ENCODE data around the gene HPDL.
"Not testable (repeated sequence)": the region's sequence is repeated elsewhere in the genome, so short reads cannot be mapped to it uniquely, and the experiment has no call there.

HPDL gene

DNA sequence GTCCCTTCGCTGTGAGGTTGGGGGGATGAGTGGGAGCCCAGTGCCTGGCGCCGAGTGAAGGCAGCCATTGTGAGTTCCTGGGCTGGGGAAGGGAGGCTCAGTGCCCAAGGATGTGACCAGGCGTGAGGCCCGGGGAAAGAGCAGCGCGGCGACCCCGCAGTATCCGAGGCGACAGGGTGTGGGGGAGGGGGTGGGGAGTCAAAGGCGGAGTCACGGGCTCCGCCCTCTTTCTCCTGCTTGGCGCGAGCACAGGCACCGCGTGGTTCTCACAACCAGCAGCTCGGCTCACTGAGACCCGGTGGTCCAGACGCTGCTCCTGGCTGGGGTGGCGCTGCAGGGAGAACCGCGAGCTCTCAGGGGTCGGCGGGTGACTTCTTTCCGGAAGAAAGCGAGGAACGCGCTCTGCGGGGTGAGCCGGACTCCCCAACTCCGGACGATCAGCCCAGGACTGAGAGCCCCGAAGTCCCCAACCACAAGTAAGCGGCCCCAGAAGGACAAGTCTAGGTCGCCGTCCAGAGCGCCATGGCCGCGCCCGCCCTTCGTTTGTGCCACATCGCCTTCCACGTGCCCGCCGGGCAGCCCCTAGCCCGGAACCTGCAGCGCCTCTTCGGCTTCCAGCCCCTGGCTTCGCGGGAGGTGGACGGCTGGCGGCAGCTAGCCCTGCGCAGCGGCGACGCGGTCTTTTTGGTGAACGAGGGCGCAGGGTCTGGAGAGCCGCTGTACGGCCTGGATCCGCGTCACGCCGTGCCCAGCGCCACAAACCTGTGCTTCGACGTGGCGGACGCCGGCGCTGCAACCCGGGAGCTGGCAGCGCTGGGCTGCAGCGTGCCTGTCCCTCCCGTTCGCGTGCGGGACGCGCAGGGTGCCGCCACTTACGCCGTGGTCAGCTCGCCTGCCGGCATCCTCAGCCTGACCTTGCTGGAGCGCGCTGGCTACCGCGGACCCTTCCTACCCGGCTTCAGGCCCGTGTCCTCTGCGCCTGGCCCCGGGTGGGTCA lies at the start of gene HPDL:
Gene HPDL (plus strand): TSS at position 269 of the 997 bp plus-strand sequence. CDS start 254 bp downstream, at position 523.
- DNase-seq: peak; percentile 91

DNA sequence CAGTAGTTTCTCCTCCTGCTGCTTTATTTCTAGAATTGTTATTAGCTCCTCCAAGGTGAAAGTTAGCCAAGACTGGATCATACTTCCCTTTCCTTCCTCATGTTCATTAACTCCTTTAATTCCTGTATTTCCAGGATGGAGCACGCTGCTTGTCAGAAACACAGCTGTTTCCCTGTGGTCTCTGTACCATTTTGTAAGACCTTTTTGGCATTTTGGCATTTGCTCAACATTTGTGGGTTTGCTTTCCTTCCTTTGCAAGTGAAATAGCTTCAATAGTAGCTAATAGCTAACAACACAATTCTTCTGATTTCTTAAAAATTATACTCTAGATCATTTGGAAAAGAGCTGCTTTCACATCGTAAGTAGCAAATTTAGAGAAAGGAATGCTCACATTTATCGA lies 44.3 kb upstream of the HPDL start:
- no peak for DNase-seq

DNA sequence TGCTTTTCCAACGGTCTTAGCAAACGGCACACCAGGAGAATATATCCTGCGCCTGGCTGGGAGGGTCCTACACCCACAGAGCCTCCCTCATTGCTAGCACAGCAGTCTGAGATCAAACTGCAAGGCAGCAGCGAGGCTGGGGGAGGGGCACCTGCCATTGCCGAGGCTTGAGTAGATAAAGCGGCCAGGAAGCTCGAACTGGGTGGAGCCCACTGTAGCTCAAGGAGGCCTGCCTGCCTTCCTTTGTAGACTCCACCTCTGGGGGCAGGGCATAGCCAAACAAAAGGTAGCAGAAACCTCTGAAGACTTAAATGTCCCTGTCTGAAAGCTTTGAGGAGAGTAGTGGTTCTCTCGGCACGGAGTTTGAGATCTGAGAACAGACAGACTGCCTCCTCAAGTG lies 41.8 kb upstream of the HPDL start:
- not testable (repeated sequence) for DNase-seq

DNA sequence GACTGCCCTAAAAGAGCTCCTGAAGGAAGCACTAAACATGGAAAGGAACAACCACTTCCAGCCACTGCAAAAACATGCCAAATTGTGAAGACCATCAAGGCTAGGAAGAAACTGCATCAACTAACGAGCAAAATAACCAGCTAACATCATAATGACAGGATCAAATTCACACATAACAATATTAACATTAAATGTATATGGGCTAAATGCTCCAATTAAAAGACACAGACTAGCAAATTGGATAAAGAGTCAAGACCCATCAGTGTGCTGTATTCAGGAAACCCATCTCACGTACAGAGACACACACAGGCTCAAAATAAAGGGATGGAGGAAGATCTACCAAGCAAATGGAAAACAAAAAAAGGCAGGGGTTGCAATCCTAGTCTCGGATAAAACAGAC lies 40.2 kb upstream of the HPDL start:
- DNase-seq: not testable (repeated sequence)

DNA sequence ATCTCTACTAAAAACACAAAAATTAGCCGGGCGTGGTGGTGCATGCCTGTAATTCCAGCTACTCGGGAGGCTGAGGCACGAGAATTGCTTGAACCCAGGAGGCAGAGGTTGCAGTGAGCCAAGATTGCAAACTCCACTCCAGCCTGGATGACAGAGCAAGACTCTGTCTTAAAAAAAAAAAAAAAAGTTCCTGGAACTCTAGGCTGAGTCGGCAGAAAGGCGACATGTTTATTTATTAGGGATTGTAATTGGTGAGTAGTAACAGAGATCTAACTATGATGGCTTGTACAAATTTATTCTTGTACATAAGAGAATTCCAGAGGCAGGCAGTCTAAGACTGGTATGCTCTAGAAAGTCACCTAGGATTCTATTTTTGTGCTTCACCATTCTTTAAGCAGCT lies 35.7 kb upstream of the HPDL start:
- not testable (repeated sequence) for DNase-seq

DNA sequence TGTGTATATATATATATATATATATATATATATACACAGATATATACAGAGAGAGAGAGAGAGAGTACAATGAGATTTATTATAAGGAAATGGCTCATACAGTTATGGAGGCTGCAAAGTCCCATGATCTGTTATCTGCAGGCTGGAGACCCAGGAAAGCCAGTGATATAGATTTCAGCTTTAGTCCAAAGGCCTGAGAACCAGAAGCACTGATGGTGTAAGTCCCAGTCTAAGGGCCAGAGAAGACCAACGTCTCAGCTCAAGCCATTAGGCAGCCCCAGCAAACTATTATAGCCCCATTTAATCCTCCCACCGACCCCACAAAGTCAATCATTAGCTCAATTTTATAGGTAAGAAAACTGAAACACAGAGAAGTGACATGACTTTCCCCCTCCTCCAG lies 35.0 kb upstream of the HPDL start:
- DNase-seq: no peak

DNA sequence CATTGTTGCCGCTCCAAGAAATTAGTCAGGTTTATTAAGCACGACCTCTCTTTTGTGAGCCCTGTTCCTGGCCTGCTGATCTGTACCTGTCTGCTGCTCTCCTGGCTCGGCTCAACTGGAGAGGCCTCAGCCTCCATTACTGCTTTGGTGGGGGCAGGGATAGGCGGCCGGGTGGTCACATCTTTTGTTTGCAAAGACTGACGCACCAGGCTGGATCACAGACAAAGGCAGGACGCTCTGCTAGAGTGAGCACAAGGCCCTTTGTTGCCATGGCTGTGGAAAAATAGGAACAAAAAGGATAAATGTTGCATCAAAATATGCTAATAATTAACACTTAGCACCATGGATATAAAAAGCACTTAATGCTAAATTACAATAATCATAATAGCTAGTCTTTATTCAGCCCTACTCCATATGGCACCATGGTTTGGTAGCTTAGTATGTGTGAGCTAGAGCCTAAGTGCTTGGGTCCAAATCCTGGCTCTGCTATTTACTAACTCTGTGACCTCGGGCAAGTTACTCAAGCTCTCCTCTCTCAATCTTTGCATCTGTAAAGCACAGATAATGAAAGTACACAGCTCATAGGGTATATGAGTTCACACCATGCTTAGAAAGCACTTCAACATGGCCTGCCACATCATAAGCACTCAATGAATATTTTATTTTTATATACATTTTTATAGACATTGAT lies 28.9 kb upstream of the HPDL start:
- DNase-seq: no peak

DNA sequence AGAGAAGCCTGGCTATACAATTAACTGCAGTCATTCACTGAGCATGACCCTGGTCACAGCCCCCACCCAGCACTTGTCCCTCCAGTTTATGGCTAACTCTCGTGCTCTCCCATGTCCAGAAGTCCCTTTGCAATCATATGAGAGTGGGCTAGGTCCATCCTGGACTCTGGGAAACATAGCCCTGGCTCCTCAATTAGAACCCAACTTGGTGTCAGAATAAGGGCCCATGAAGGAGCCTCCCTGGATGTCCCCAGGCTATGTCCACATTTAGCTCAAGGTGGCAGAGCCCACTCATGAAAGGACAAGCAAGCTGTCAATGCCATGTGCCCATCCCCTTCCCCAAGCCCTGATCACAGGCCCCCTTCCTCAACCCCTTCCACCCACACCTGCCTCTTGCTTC lies 27.4 kb upstream of the HPDL start:
- DNase-seq: no peak

DNA sequence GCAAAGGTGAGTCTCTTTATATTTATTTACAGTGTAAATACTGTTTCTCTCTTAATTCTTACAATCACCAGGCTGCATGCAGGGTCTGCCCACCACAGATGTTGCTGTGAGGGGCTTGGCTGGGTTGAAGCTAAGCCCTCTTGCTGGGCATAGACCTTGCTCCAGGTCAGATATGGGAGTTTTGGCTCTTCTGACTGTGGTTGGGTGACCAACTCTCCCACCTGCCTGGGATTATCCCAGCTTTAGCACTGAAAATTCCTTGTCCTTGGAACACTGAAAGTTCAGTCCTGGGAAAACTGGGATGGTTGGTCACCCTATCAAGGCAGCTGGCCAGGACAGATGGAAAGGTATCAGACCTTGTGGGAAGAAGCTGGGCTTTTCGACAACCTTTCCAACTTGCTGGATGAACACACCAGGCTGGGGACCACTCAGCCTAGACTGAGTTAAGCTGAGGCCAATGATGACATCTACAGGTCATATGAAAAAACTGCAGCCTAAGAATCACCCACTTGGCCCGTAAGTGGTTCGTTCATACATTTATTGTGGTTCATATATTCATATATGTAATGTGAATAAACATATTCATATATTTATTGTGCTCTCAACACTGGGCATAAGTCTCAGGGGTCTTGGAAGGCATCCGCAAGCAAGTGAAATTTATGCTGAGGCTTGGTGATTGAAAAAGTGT lies 26.6 kb upstream of the HPDL start:
- peak; percentile 65 for DNase-seq

DNA sequence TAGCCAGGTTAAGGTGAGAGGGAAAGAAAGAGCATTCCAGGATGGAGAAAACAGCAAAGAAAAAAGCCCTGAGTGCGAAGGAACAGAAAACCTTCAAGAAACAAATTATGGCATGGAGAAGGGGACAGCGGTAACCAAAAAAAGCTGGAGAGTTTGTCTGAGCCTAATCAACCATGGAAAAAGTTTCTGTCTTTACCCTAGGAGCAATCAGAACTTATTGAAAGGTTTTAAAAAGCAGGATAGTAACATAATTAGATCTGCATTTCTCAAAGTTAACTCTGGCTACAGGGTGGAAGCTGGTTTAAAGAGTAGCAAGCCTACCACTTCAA lies 26.1 kb upstream of the HPDL start:
- no peak for DNase-seq

DNA sequence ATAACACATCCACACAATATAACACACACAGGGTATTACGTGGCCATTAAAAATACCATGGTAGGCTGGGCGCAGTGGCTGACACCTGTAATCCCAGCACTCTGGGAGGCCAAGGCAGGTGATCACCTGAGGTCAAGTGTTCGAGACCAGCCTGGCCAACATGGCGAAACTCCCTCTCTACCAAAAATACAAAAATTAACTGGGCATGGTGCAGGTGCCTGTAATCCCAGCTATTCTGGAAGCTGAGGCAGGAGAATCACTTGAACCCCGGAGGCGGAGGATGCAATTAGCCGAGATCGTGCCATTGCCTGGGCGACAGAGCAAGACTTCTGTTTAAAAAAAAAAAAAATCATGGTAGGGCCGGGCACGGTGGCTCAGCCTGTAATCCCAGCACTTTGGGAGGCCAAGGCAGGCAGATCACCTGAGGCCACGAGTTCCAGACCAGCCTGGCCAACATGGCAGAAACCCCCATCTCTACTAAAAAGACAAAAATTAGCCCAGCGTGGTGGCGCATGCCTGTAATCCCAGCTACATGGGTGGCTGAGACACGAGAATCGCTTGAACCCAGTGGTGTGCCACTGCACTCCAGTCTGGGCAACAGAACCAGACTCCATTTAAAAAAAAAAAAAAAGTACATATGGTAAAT lies 24.1 kb upstream of the HPDL start:
- DNase-seq: no peak

DNA sequence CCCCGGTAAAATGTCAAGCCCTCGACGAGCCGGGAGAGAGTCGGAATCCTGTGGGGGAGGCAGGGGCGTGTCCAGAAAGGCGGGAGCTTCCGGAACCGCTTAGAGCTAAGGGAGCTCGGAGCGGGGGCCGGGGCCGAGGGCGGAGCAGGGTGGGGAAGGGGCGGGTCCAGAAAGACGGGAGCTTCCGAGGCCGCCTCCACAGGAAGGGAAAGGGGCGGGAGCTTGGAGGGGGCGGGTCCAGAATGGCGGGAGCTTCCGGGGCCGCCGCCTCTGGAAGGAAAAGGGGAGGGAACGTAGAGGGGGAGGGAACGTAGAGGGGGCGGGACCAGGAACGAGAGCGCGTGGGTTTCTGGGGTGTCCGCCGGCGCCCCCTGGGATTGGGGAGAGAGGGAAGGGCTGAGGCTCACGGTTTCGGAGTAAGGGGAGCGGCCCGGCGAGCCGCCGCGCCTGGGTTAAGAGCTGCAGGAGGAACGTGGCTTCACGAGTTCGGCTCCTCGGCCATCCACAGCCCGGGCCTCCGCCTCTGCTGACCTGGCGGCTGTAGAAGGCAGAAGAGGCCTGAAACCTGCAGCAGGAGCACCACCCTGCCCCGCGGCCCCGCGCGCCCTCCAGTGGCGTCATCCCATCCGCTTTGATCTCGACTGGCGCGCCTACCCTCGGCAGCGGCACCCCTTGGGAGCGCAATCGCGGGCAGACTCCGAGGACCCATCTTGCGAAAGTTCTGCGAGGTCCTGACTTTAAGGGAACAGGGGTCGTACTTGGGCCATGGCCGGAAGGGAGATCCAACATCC lies 23.0 kb upstream of the HPDL start:
- peak; percentile 98 for DNase-seq

DNA sequence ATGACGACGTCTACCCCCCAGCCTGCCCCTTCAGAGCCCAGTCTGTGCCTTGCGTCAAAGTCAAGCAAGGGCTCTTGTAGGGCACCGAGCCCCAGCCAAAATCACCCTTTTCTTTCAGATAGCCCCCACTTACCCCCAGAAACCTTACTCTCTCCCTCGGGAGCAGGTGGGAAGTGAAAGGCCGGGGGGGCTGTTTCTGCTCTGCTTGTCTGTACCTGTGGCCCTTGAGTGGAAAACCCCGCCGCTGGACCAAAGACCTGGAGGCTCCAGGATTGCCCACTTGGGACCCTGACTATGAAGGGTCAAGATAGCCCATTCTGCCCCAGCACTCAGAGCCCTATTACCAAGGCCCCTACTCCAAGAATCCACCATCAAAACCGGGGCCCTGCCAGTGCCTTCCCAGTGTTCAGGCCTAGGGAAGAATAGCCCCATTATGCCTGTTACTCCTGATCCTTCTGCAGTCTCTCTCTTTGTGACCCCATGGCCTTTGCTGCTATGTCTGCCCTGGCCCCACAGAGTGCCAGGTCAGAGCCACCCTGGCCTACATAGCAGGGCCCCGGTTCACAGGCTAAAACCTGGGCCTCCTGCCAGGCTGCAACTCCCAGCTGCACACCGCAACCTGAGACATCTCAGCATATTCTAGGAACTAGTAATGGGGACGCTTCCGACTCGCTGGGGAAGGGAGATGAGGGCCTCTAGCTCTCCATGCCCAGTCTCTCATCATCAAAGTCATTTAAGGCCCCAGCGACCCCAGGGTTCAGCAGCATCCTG lies 22.2 kb upstream of the HPDL start:
- peak; percentile 61 for DNase-seq

DNA sequence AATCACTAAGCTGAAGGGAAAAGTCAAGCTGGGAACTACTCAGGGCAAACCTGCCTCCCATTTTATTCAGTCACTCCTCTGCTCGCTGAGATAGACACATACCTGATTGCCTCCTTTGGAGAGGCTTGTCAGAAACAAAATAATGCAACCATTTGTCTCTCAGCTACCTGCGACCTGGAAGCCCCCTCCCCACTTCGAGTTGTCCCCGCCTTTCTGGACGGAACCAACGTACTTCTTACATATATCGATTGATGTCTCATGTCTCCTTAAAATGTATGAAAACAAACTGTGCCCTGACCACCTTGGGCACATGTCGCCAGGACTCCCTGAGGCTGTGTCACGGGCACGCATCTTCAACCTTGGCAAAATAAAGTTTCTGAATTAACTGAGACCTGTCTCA lies 21.5 kb upstream of the HPDL start:
- no peak for DNase-seq

DNA sequence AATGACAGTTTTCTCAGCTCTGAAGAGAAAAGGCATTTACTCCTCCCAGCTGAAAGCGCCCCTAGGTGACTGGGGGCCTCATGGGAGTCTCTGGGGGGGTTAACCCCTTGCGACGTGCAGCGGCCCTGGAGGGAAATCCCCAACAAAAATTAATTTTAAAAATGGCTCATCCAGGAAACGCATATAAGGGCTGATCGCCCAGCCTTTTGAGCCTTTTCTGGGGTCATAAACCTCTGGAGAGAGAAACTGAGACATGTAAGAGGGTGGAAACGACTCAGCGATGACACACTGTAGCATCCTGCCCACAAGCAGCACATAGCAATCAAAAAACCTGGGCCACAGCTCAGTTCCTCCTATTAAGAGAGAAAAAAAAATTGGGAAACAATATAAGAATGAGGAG lies 20.4 kb upstream of the HPDL start:
- peak; percentile 68 for DNase-seq

DNA sequence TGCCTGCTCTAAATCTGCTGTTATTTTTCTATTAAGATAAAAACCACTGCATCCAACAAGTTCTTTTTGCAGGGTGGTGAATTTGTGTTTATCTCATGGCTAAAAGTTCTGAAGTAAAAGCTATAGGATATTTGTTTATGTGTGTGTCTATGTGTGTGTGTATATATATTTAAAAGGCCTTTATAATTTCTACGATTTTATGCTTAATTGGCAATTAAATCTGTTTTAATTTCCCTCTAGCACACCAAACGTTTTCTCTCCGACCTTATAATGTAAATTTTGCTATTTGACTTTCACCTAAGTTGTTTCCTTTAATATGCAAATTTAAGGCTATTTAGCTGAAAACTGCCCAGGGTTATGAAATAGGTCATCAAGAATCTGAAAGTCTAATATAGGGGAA lies 19.8 kb upstream of the HPDL start:
- no peak for DNase-seq

DNA sequence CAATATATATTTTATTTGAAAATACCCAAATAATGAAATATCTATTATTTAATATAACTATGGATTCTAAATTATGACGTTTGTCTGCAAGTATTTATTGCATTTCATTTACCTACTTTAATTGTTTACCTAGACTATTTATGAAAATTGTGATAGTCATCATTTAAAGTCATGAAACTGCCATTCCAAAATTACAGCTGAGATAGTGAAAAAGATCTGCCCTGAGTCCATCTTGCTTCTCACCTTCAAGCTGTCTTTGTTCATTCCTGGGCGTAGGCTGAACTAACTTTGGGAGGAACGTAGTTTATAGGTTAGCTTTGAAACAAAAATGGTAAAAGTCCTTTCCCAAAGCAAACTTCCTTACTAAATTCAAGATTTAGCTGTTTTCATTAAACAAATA lies 12.4 kb upstream of the HPDL start:
- no peak for DNase-seq

DNA sequence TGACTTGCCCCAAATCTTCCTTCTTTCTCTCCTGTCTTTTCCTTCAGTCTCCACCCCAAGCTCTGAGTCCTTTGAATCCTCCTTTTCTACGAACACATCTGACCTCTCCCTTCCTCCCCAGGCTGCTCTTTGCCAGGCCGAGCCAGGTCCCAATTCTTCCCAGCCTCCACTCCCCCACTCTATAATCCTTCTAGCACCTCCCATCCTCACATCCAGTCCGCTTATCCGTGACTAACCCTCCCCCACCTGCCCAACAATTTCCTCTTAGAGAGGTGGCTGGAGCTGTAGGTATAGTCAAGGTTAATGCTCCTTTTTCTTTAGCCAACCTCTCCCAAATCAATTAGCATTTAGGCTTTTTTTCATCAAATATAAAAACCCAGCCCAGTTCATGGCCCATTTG lies 9.5 kb upstream of the HPDL start:
- DNase-seq: no peak

DNA sequence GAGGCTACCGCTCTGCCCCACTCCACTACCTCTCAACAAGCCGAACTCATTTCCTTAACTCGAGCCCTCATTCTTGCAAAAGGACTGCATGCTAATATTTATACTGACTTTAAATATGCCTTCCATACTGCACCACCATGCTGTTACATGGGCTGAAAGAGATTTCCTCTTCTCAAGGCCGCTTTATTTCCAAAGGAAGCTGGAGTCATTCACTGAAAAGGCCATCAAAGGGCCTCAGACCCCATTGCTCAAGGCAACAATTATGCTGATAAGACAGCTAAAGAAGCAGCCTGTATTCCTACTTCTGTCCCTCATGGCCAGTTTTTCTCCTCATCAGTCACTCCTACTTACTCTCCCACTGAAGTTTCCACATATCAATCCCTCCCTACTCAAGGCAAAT lies 6.9 kb upstream of the HPDL start:
- DNase-seq: no peak

DNA sequence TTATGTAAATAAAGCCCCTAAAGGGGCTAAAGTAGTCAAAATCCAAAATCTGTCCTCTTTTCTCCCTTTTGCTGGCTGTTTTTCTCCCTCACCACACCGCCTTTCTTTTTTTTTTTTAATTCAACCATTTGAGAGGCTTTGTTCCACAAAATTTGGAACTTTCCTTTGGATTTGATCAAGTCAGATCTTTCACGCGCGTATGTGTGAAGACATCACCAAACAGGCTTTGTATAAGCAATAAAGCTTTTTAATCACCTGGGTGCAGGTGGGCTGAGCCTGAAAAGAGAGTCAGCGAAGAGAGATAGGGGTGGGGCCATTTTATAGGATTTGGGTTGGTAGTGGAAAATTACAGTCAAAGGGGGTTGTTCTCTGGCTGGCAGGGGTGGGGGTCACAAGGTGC lies 5.3 kb upstream of the HPDL start:
- DNase-seq: no peak

DNA sequence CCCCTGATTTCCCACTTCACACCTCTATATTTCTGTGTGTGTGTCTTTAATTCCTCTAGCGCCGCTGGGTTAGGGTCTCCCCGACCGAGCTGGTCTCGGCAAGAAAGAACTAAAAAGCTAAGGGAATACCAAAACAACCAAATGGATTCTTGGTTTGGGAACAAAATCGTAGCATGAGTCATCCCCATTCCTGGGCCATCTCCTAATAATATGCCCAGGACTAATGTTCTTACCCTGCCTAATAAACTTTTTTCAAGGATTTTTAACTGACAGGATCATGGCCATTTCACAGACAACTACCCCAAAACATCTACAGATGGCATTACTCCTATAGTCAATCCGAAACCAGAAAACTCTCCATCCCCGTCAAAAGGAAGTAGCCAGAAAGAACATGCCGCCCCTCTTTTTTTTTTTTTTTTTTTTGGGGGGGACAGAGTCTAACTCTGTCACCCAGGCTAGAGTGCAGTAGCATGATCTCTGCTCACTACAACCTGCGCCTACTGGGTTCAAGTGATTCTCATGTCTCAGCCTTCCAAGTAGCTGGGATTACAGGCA lies 4.1 kb upstream of the HPDL start:
- DNase-seq: no peak
